HT1080 (cell line): ENCODE results near the gene DLGAP4. TPM values are rescaled to one million over a fixed set of nuclear protein-coding genes. Genes with fewer than 3 reads are reported as not detected.

Source experiments
- DNase-seq: peaks from one replicate; pipeline ENCODE4 v3.0.0-alpha.2; 2015; ENCODE audit warnings: low read depth
- total RNA-seq: library from RNA; depleted of rRNA; stranded (reverse); fragments of >200 nt; shearing (Covaris generic); gene quantifications from 2 replicates; pipeline ENCODE4 v1.2.3, GENCODE V29; 2014

The DLGAP4 gene
- total RNA-seq, 1 experiment from 2014 or later: 21.4 TPM

GRCh38 chr20:36349384-36350170, 43.4 kb downstream of the DLGAP4 start:
- no peak for DNase-seq

- no peak for DNase-seq
These were observed 44.3 kb downstream of the DLGAP4 start for GRCh38 chr20:36350439-36350838.

DNA sequence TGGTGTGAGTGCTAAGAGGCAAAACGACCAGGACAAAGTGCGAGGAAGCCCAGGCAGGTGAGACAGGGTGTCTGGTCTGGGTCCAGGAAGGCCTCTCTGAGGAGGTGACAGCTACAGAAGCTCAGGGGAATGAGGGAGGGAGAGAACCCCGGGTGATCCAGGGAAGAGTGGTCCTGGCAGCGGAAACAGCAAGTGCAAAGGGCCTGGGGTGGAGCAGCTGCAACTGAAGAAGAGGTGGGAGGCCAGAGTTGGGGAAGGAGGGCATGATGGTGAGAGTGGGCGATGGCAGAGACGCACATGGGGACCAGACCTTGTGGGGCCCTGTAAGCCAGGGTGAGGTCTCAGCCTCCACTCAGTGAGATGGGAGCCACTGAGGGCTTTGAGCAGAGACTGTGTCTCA, 45.8 kb downstream of the DLGAP4 start:
- no peak for DNase-seq

DNA sequence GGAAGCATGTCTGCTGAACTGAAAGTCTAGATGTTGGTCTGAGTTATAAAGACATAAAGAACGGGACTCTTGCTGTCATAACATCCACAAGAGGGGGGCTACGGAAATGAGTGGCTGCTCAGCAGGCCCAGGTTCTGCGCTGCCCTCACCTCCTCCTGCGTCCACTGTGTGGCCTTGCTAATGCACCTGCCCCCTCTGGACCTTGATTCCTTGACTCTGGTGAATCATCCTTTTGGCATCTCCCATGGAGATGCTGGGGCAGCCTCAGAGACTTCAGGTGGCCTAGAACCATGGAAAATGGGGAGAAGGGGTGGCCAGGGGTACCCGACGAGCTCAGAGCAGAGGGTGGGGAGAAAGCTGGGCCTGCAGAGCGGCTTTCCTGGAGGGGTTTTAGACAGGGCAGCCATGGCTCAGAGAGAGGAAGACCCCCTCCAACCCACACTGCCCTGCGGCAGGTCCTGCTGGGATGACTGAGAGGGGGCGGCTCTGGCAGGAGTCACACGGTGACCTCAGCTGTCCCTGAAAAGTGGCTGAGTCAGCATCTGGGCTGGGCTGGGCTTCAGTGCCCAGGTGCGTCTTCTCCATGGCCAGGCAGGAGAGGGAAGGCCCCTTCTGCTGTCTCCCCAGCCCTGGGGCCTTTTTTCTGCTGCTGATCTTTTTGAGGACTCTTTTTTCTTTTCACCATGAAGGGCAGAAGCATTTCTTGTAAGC, 46.9 kb downstream of the DLGAP4 start:
- DNase-seq: no peak

DNA sequence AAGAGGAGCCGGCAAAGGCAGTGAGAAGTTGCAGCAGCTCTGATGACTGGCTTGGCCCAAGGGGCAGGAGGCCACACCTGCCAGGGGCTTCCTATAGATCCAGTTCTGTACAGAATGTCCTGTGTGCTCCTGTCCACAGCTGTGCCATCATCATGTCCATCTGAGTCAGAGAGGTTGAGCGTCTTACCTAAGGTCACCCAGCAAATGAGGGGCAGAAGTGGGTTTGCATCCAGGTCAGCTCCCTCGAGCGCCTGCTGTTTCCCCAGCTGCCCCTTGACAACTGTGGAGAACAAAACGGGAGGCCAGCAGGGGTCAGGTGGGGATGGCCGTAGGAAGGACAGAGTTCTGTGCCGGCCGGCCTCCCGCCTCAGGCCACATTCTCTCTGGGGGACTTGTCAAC, 47.6 kb downstream of the DLGAP4 start:
- no peak for DNase-seq

DNA sequence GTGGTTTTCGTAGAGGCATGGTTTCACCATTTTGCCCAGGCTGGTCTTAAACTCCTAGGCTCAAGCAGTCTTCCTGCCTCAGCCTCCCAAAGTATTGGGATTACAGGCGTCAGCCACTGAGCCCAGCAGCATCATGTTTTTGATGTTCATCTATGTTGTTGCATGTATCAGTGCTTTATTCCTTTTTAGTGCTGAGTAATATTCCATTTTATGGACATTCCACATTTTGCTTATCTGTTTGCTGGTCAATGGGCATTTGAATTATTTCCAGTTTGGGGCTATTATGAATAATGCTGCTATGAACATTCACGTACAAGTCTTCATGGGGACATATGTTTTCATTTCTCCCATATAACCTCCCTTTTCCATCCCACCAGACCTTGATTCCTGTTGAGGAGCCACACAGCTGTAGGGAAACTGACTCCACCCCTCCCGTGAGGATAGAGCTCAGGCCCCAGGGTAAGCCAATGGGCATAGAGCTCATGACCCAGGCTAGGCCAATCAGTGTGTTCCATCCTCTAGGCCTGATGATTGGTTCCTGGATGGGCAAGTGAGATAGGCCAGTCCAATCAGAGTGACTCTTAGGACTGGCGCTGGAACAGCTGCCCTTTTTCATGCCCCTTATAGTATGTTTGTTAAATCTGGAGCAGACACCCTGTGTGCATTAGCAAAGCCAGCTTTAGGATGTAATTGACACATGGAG, 49.5 kb downstream of the DLGAP4 start:
- DNase-seq: no peak

GRCh38 chr20:36359668-36360406, 53.7 kb downstream of the DLGAP4 start:
- DNase-seq: no peak

- no peak for DNase-seq
These were observed 54.3 kb downstream of the DLGAP4 start for GRCh38 chr20:36360429-36360828.

- DNase-seq: no peak
These were observed 55.3 kb downstream of the DLGAP4 start for GRCh38 chr20:36361406-36361805.

DNA sequence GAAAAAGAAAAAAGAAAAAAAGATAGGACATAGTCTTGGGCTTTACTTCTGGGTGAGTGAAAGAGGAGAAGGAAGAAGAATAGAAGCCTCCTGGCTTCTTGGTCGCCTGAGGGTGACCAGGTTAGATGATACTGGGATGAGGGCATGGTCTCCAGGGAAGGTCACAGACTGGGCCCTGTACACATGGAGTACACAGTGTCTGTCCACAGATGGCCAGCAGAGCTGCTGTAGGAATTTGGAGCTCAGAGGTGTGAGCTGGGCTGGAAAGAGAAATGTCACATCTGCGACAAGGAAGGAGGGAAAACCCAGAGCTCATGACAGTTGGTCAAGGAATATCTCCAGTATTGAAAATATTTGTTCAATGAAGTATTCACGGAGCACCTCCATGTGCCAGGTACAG, 56.1 kb downstream of the DLGAP4 start:
- no peak for DNase-seq

DNA sequence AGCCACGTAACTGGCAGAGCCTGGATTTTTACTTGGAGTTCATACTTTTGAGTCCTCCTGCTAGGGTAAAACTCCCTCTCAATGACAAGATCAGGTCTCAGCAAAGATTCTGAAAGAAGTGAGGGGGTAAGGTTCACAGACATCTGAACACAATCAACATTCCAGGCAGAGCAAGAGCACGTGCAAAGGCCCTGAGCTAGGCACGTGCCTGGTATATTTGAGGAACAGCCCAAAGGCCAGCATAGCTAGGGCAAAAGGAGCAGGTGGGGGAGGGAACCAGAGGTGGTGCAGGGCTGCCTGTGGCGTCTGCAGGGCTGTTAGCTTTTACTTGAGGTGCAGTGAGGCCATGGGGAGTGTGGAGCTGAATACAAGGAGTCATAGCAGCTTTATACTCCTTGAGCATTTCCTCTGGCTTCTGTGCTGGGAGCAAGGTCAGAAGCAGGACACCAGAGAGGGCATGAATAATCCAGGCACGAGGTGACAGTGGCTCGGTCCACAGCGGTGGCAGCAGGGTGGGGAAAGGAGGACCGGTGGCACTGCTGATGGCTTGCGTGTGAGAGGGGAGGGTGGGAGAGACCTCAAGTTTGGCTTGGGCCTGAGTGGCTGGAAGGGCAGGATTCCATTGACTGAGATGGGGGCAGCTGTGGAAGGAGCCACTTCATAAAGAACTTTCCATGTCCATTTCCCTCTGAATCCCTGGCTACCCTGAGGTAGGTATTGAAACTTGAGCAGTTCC, 57.0 kb downstream of the DLGAP4 start:
- DNase-seq: no peak

- no peak for DNase-seq
These were observed 58.4 kb downstream of the DLGAP4 start for GRCh38 chr20:36364506-36364905.

GRCh38 chr20:36366623-36367369, 60.7 kb downstream of the DLGAP4 start:
- DNase-seq: no peak

DNA sequence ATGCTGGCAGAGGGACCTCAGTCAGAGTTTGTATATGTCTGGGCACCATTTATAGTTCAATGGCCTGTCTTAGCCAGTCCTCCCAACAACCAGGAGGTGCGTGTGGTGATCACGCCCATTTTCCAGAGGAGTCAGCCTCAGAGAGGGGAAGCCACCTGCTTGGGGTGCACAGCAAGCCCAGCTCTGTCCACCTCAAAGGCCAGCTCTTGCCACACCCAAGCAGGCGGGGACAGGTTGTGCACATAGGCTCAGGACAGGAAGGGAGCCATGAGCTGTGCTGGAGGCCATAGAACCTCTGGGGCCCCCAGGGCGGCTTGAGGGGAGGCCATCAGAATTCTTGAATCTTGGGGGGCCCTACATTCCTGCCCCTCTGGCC, 61.2 kb downstream of the DLGAP4 start:
- DNase-seq: no peak

DNA sequence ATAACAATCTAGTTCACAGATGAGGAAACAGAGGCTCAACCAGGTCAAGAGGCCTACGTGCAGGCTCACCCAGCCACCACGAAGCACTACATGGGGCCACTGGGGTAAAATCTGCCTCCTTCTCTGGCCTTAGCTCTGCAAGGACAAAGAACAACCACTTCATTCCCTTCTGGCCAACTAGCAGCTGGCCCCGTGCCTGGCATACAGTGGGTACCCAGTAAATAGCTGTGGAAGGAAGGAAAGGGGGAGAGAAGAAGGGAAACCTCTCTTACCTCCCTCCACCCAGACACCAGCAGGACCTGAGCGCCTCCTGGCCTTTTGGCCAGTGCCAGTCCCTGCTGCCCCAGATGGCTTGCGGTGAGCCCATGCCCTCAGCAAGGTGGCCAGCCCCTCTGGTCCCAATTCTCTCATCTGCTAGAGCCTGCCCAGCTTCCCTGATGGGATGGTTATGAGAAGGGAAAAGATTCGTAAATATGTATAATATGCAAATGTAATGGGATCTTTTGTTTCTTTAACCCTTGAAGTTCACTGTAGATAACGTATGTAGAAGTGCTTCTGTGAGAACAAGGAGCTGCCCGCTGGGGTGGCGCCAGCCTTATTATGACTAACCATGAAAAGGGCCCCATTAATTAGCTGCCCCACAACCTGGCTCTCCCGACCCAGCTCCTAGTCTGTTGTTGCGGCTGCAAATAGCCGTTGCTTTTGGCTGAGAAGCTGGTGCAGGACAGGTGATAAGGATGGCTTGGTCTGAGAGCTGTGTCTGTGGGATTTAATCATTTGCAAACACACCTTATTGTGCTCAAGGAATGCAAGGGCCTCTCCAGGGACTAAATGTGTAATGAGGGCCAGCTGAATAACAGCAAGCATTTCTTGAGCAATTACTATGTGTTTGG, 62.0 kb downstream of the DLGAP4 start:
- DNase-seq: no peak

- no peak for DNase-seq
These were observed 62.7 kb downstream of the DLGAP4 start for GRCh38 chr20:36368869-36369268.

- DNase-seq: no peak
These were observed 63.6 kb downstream of the DLGAP4 start for GRCh38 chr20:36369739-36370138.

- DNase-seq: no peak
These were observed 65.1 kb downstream of the DLGAP4 start for GRCh38 chr20:36370991-36371790.
